GM21447 (cell line): ENCODE measurements around the gene BCO1.

Source experiments
- ATAC-seq: cut with Tn5 transposase; IDR thresholded peaks from one replicate; pipeline ENCODE4 v1.9.1; 2021; ENCODE audit not compliant: unreplicated experiment

Gene BCO1

GRCh38 chr16:81232740-81233367 lies 5.6 kb upstream of the BCO1 start:
- no peak for ATAC-seq

GRCh38 chr16:81237282-81237681 lies 1.2 kb upstream of the BCO1 start:
- no peak for ATAC-seq

GRCh38 chr16:81237942-81238295 lies 570 bp upstream of the BCO1 start:
- ATAC-seq: no peak

DNA sequence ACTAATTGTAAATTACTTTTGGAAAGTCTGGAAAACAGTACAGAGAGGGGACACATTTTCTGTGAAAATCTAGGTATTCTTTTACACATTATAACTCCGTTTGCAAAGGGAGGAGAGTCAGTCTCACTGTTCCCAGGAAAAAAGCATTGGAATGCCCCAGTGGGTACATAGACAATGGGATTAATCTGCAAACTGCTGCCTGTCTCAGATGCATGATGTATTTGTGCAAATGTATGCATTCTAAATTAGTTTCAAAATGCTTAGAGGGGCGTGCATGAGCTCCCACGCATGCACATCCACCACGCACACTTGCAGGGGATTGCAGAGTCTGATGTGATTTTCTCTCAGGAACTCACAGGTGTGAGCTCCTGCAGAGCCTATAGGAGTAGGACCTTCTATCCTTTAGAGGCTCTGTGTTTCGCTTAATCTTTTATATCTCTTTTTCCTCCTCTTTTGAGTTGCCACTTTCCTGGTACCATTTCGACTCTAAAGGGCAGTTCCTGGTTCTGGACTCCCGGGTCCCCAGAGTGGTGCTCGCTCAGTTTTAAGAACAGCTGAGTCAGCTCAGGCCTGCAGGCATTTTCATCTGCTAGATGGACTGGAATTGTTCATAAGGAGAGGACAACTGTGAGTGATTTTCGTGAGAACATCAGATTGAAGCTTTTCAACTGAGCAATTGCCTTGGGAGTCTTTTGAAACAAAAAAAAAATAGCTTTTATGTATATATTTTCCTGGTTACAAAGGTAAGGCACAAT lies 1.1 kb downstream of the BCO1 start:
- ATAC-seq: no peak

GRCh38 chr16:81241706-81242105 lies 3.2 kb downstream of the BCO1 start:
- ATAC-seq: no peak

DNA sequence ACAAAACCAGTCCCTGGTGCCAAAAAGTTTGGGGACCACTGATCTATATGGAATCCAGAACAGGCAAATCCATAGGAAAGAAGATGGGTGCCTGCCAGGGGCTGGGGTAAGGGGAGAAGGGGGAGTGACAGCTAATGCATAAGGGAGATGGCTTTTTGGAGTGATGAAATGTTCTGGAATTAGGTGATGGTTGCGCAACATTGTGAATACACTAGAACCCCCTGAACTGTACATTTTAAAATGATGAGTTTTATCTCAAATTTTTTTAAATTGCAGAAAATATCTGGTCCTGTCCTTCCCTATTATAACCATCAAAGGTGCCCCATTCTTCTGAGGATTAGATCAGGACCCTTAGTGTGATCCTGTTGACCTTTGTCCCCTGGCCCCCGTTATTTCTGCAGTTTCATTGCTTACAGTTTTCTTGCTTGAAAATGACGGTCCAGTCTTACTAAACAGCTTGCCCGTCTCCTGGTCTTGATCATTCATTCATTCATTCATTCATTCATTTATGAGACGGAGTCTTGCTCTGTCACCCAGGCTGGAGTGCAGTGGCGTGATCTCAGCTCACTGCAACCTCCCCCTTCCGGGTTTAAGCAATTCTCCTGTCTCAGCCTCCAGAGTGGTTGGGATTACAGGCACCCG lies 4.6 kb downstream of the BCO1 start:
- ATAC-seq: no peak

GRCh38 chr16:81243942-81244341 lies 5.5 kb downstream of the BCO1 start:
- ATAC-seq: no peak

- ATAC-seq: no peak
Measured at GRCh38 chr16:81251871-81252270, 13.4 kb downstream of the BCO1 start.

GRCh38 chr16:81253141-81253540 lies 14.7 kb downstream of the BCO1 start:
- no peak for ATAC-seq

DNA sequence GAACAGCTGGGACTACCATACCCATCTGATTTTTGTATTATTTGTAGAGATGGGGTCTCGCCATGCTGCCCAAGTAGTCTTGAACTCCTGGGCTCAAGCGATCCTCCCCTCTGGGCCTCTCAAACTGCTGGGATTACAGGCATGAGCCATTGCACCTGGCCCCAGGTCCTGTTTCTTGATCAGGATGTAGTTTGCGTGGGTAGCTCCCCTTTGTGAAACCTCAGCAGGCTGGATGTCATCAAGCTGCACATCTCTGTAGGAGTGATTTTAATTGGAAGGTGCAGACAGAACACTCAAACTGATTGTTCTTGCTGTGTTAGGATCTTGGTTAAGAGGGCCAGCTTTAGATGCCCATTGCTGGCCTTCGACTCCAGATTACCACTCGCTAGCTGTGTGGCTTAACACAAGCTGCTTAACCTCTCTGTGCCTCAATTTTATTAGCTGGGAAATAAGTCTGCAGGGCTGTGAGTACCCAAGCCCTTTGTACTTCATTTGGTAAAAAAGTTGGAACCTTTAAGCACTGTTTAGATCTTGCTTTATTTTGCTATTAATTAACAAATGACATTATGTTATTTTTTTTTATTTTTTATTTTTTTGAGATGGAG lies 16.5 kb downstream of the BCO1 start:
- no peak for ATAC-seq

DNA sequence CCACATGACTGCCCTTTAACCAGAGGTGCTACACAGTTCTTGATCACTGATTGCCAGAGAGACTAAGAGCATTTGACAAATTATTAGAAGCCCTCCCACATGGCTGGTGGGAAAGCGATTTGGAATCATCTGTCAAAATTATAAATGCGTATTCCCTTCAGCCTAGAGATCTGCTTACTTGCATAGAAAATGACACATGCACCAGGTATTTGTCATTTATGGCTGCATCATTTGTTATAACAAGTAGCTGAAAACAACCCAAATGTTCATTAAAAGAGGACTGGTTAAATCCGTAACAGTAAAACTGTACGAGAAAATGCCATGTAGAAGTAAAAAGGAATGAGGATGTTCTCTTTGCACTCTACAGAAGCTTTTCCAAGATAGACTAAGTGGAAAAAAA lies 21.4 kb downstream of the BCO1 start:
- no peak for ATAC-seq

GRCh38 chr16:81261049-81261648 lies 22.7 kb downstream of the BCO1 start:
- ATAC-seq: no peak

- no peak for ATAC-seq
Measured at GRCh38 chr16:81263470-81264220, 25.2 kb downstream of the BCO1 start.

- no peak for ATAC-seq
Measured at GRCh38 chr16:81264386-81264785, 25.9 kb downstream of the BCO1 start.

DNA sequence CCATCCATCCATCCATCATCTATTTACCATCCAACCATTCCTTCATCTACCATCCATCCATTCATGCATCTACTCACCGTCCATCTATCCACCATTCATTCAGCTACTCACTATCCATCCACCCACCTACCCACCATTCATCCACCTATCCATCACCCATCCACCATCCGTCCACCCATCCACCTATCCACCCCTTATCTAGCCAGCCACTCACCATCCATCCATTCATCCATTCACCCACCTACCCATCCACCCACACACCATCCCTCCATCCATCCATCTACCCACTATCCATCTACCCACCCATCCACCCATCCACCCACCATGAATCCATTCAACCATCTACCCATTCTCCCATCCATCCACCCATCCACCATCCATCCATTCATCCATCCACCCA lies 26.6 kb downstream of the BCO1 start:
- ATAC-seq: no peak

DNA sequence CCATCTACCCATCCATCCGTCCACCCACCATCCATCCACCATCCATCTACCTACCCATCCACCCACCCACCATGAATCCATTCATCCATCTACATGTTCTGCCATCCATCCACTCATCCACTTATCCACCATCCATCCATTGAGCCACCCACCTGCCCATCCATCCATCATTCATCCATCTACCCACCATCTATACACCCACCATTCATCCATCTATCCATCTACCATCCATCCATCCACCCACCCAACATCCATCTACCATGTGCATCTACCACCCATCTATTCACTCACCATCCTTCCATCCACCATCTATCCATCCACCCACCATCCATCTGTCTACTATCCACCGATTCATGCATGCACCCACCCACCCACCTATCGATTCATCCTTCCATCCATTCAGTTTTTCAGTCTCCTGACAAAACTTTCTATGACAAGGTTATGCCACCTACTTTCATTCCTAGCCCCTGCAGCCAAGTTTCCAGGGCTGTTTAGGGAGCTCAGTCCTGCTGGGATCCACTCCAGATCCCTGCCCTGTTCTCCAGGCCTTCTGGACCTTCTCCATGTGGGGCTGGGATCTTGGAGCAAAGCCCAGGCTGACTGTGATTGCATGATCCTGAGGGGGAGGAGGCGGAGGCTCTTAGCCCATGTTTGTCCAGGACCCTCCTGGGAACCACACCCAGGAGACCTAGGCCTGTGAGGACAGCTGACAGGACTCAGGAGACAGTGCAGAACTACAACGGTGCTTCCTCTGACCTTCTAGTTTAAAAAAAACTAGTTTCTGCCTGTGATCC lies 27.4 kb downstream of the BCO1 start:
- no peak for ATAC-seq

GRCh38 chr16:81266680-81267095 lies 28.2 kb downstream of the BCO1 start:
- ATAC-seq: no peak

GRCh38 chr16:81268509-81268908 lies 30.0 kb downstream of the BCO1 start:
- ATAC-seq: no peak

GRCh38 chr16:81273223-81273950 lies 34.9 kb downstream of the BCO1 start:
- no peak for ATAC-seq
